NCI-H82 treated with DMSO at 0.1 percent for 48 hours (cell line): ENCODE measurements around the gene GRID1.

Source experiments
- DNase-seq: peaks from one replicate; lab custom pipeline; 2025; ENCODE audit not compliant: unreplicated experiment; lab: John Stamatoyannopoulos, UW

Gene GRID1

GRCh38 chr10:86071145-86071544 lies 295.4 kb downstream of the GRID1 start:
- DNase-seq, result no peak

GRCh38 chr10:86070278-86070677 lies 296.3 kb downstream of the GRID1 start:
- DNase-seq, result no peak

GRCh38 chr10:86068231-86069054 lies 298.2 kb downstream of the GRID1 start:
- no peak for DNase-seq

- no peak for DNase-seq
Observed at GRCh38 chr10:86067436-86068050, 299.1 kb downstream of the GRID1 start.

GRCh38 chr10:86066696-86067095 lies 299.9 kb downstream of the GRID1 start:
- no peak for DNase-seq

GRCh38 chr10:86065711-86066251 lies 300.8 kb downstream of the GRID1 start:
- DNase-seq, result no peak

GRCh38 chr10:86064931-86065662 lies 301.5 kb downstream of the GRID1 start:
- no peak for DNase-seq

- no peak for DNase-seq
Observed at GRCh38 chr10:86064219-86064618, 302.4 kb downstream of the GRID1 start.

- DNase-seq, result no peak
Observed at GRCh38 chr10:86063341-86063740, 303.3 kb downstream of the GRID1 start.

- no peak for DNase-seq
Observed at GRCh38 chr10:86062647-86063145, 303.9 kb downstream of the GRID1 start.

- no peak for DNase-seq
Observed at GRCh38 chr10:86062198-86062550, 304.4 kb downstream of the GRID1 start.

- no peak for DNase-seq
Observed at GRCh38 chr10:86061278-86062197, 305.1 kb downstream of the GRID1 start.

GRCh38 chr10:86060386-86061277 lies 306.0 kb downstream of the GRID1 start:
- DNase-seq, result no peak

GRCh38 chr10:86059892-86060291 lies 306.7 kb downstream of the GRID1 start:
- DNase-seq, result no peak

- DNase-seq, result no peak
Observed at GRCh38 chr10:86058964-86059363, 307.6 kb downstream of the GRID1 start.

- no peak for DNase-seq
Observed at GRCh38 chr10:86057708-86058107, 308.9 kb downstream of the GRID1 start.

- DNase-seq, result no peak
Observed at GRCh38 chr10:86056672-86057071, 309.9 kb downstream of the GRID1 start.

GRCh38 chr10:86055928-86056327 lies 310.7 kb downstream of the GRID1 start:
- no peak for DNase-seq

- no peak for DNase-seq
Observed at GRCh38 chr10:86053675-86054074, 312.9 kb downstream of the GRID1 start.
